Endothelial cell of umbilical vein (primary cell): ENCODE measurements around the gene TUBGCP4.

Experiments used
- MAX ChIP-seq: IDR thresholded peaks from 2 replicates; pipeline ENCODE4 v1.6.1; 2011; ENCODE audit not compliant: insufficient read depth, insufficient read length
- TF ChIP-seq, protein P1 (sequence below), 2 donors: IDR thresholded peaks; 1 replicate in 1 of 2; 2 replicates in 1 of 2; pipeline ENCODE4 v1.5.1; 2011; ENCODE audit warnings: low read length in 2 of 2, mild to moderate bottlenecking in 2 of 2, moderate library complexity in 2 of 2, control low read depth in 1 of 2, inconsistent platforms in 1 of 2, low read depth in 1 of 2; ENCODE audit not compliant: insufficient read depth in 1 of 2; ENCODE audit errors: extremely low read depth in 1 of 2

- TF ChIP-seq, protein P1, sequence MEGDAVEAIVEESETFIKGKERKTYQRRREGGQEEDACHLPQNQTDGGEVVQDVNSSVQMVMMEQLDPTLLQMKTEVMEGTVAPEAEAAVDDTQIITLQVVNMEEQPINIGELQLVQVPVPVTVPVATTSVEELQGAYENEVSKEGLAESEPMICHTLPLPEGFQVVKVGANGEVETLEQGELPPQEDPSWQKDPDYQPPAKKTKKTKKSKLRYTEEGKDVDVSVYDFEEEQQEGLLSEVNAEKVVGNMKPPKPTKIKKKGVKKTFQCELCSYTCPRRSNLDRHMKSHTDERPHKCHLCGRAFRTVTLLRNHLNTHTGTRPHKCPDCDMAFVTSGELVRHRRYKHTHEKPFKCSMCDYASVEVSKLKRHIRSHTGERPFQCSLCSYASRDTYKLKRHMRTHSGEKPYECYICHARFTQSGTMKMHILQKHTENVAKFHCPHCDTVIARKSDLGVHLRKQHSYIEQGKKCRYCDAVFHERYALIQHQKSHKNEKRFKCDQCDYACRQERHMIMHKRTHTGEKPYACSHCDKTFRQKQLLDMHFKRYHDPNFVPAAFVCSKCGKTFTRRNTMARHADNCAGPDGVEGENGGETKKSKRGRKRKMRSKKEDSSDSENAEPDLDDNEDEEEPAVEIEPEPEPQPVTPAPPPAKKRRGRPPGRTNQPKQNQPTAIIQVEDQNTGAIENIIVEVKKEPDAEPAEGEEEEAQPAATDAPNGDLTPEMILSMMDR (IDR thresholded peaks at IDR 0.05; ENCODE audit: extremely low read depth in 1 of 2, insufficient read depth in 1 of 2, low read depth in 1 of 2, low read length in 2 of 2), result peak; percentile 4 to 27
- no peak for TF ChIP-seq MAX
These were observed at the start of gene TUBGCP4, which contains the start of gene ZSCAN29 for GRCh38 chr15:43370975-43371974.
